Endodermal cell (in vitro differentiated cells): Measurements from ENCODE around the gene UNC5B. TPM values are rescaled to one million over a fixed set of nuclear protein-coding genes. Genes with fewer than 3 reads are reported as not detected.
A peak's percentile ranks its signal among the peaks of the same experiment; 100 is the strongest.
"Not testable (repeated sequence)": the region's sequence is repeated elsewhere in the genome, so short reads cannot be mapped to it uniquely, and the experiment has no call there.

Experiments used
- DNase-seq: peaks from one replicate; pipeline ENCODE4 v3.0.0-alpha.2; 2017
- H3K27ac ChIP-seq: 2 replicates; pipeline ENCODE4 v1.5.1; 2013; ENCODE audit warnings: mild to moderate bottlenecking, low read depth, low read length, moderate library complexity
- H3K27me3 ChIP-seq: 2 replicates; pipeline ENCODE4 v1.6.1; 2013; ENCODE audit warnings: mild to moderate bottlenecking, low read length, moderate library complexity; ENCODE audit not compliant: insufficient read depth, control insufficient read depth, poor library complexity, severe bottlenecking
- H3K36me3 ChIP-seq: 2 replicates; pipeline ENCODE4 v1.7.0; 2013; ENCODE audit warnings: mild to moderate bottlenecking, low read length, moderate library complexity; ENCODE audit not compliant: control insufficient read depth, insufficient read depth
- H3K4me1 ChIP-seq: one replicate; pipeline ENCODE4 v1.7.0; 2013; ENCODE audit warnings: low read length; ENCODE audit not compliant: control insufficient read depth, insufficient read depth
- H3K4me3 ChIP-seq: 2 replicates; pipeline ENCODE4 v1.5.1; 2013; ENCODE audit warnings: mild to moderate bottlenecking, low read length, moderate library complexity
- H3K9ac ChIP-seq: 2 replicates; pipeline ENCODE4 v1.6.1; 2013; ENCODE audit warnings: mild to moderate bottlenecking, low read length, moderate library complexity; ENCODE audit not compliant: poor library complexity, severe bottlenecking; ENCODE audit errors: extremely low read depth
- H3K9me3 ChIP-seq: 2 replicates; pipeline ENCODE4 v1.6.1; 2013; ENCODE audit warnings: mild to moderate bottlenecking, low read length, moderate library complexity; ENCODE audit not compliant: control insufficient read depth
- H3K27ac Mint-ChIP-seq: 2 replicates; pipeline ENCODE4 v1.8.0; 2020; ENCODE audit warnings: mixed read lengths
- H3K27me3 Mint-ChIP-seq: 2 replicates; pipeline ENCODE4 v1.8.0; 2021; ENCODE audit warnings: mild to moderate bottlenecking, mixed read lengths; ENCODE audit not compliant: insufficient read depth
- H3K36me3 Mint-ChIP-seq: 2 replicates; pipeline ENCODE4 v1.8.0; 2020; ENCODE audit warnings: low read depth, mixed read lengths
- H3K4me1 Mint-ChIP-seq: 2 replicates; pipeline ENCODE4 v1.8.0; 2020; ENCODE audit warnings: mixed read lengths
- H3K4me3 Mint-ChIP-seq: 2 replicates; pipeline ENCODE4 v1.8.0; 2020; ENCODE audit warnings: mild to moderate bottlenecking, moderate library complexity, mixed read lengths
- H3K9me3 Mint-ChIP-seq: 2 replicates; pipeline ENCODE4 v1.8.0; 2020; ENCODE audit warnings: mild to moderate bottlenecking, mixed read lengths
- WGBS, 2 experiments: methylation state at CpG; one replicate each; pipeline versions ENCODE4 v1.1.5 to v1.1.7; 2013; ENCODE audit warnings: missing lambda C conversion rate in 2 of 2, mixed read lengths in 1 of 2; ENCODE audit not compliant: insufficient coverage in 1 of 2, insufficient read length in 1 of 2; 5-methylcytosine and 5-hydroxymethylcytosine counted together
- total RNA-seq, 2 donors: library from RNA; stranded (reverse); fragmentation: NEBNext Ultra II Directional in 1 of 2; extraction: Animal tissue kit (Norgen Biotek cat#: 25700) in 1 of 2; gene quantifications; 2 replicates in 1 of 2; 3 replicates in 1 of 2; pipeline ENCODE4 v1.2.1, GENCODE V29; 2021
- TF ChIP-seq, protein P1 (sequence below): fragments of 200-600 bp; sonication (generic); conservative IDR thresholded peaks from 2 replicates; pipeline ENCODE4 v1.5.0; 2021; ENCODE audit warnings: antibody characterized with exemption, mild to moderate bottlenecking

UNC5B gene
- total RNA-seq, 2 donors from 2014 or later: 9.7 to 14.5 TPM

GRCh38 chr10:71217266-71218045, 5.1 kb downstream of the UNC5B start:
- H3K36me3 ChIP-seq: no peaks in the 10 kb centered on the region
- 2 to 3% methylated on average over 25 to 57 of the region's 57 CpGs for WGBS, 2 experiments
- Mint-ChIP-seq H3K27ac (peak overlapping the region; percentile 26), H3K4me1 (peaks cover 35% of the 10 kb centered on the region), H3K9me3 (no peaks in the 10 kb centered on the region), H3K36me3 (no peaks in the 10 kb centered on the region), H3K27me3 (peaks cover 39% of the 10 kb centered on the region), H3K4me3 (peak overlapping the region; percentile 60)
- no peak overlapping the region for H3K27ac ChIP-seq
- peaks cover 38% of the 10 kb centered on the region for H3K27me3 ChIP-seq
- peak overlapping the region; percentile 76 for H3K4me3 ChIP-seq
- H3K4me1 ChIP-seq: peaks cover 12% of the 10 kb centered on the region
- no peak overlapping the region for H3K9ac ChIP-seq
- DNase-seq: peak; percentile 89
- no peaks in the 10 kb centered on the region for H3K9me3 ChIP-seq
- TF ChIP-seq, protein P1, sequence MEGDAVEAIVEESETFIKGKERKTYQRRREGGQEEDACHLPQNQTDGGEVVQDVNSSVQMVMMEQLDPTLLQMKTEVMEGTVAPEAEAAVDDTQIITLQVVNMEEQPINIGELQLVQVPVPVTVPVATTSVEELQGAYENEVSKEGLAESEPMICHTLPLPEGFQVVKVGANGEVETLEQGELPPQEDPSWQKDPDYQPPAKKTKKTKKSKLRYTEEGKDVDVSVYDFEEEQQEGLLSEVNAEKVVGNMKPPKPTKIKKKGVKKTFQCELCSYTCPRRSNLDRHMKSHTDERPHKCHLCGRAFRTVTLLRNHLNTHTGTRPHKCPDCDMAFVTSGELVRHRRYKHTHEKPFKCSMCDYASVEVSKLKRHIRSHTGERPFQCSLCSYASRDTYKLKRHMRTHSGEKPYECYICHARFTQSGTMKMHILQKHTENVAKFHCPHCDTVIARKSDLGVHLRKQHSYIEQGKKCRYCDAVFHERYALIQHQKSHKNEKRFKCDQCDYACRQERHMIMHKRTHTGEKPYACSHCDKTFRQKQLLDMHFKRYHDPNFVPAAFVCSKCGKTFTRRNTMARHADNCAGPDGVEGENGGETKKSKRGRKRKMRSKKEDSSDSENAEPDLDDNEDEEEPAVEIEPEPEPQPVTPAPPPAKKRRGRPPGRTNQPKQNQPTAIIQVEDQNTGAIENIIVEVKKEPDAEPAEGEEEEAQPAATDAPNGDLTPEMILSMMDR: peak; percentile 22

DNA sequence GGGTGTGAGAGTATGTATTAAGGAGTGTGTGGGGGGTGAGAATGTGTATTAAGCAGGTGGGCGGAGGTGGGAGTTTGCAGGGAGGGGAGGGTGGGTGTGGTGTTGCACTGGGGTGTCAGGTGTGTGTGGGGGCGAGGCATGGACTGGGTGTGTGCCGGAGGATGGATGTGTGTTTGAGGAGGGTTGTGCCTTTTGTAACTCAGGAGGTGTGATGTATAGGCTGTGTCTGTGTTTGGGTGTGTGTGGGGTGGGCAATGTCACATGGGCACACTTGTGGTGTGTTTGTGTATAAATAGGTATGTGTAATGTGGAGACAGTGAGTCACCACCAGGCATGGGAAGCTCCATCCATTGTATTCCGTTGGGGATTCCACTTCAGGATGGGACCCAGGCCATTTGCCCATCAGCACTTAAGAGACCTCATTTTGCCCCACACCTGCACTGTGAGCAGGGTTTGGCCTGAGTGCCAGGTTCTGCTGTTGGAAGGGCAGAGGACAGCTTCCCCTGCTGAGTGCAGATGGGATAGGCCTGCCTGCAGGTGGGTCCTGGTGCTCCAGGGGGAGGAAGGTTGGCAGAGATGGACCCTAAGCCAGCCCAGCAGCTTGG, 5.8 kb downstream of the UNC5B start:
- no peak overlapping the region for H3K27ac Mint-ChIP-seq
- Histone ChIP-seq H3K36me3 (no peaks in the 10 kb centered on the region), H3K27ac (no peak overlapping the region), H3K9me3 (no peaks in the 10 kb centered on the region), H3K4me1 (peaks cover 16% of the 10 kb centered on the region), H3K27me3 (peaks cover 35% of the 10 kb centered on the region), H3K4me3 (peak overlapping the region; percentile 76), H3K9ac (no peak overlapping the region)
- TF ChIP-seq, protein P1: no peak
- H3K27me3 Mint-ChIP-seq: peaks cover 39% of the 10 kb centered on the region
- WGBS, 2 experiments: 55 to 100% methylated on average over 1 to 4 of the region's 4 CpGs
- no peaks in the 10 kb centered on the region for H3K36me3 Mint-ChIP-seq
- peaks cover 42% of the 10 kb centered on the region for H3K4me1 Mint-ChIP-seq
- DNase-seq: peak; percentile 70
- peak overlapping the region; percentile 60 for H3K4me3 Mint-ChIP-seq
- H3K9me3 Mint-ChIP-seq: no peaks in the 10 kb centered on the region

- 86 to 93% methylated on average over 3 to 5 of the region's 5 CpGs for WGBS, 2 experiments
- H3K36me3 ChIP-seq: no peaks in the 10 kb centered on the region
- H3K4me1 Mint-ChIP-seq: peaks cover 47% of the 10 kb centered on the region
- H3K4me1 ChIP-seq: peaks cover 19% of the 10 kb centered on the region
- H3K36me3 Mint-ChIP-seq: no peaks in the 10 kb centered on the region
- H3K9me3 Mint-ChIP-seq: no peaks in the 10 kb centered on the region
- DNase-seq: no peak
- no peak overlapping the region for H3K27ac ChIP-seq
- no peaks in the 10 kb centered on the region for H3K9me3 ChIP-seq
- no peak overlapping the region for H3K4me3 Mint-ChIP-seq
- peaks cover 33% of the 10 kb centered on the region for H3K27me3 ChIP-seq
- TF ChIP-seq, protein P1: no peak
- H3K4me3 ChIP-seq: no peak overlapping the region
- no peak overlapping the region for H3K27ac Mint-ChIP-seq
- H3K27me3 Mint-ChIP-seq: peaks cover 38% of the 10 kb centered on the region
- H3K9ac ChIP-seq: no peak overlapping the region
These were observed 6.3 kb downstream of the UNC5B start for GRCh38 chr10:71218651-71219050.

GRCh38 chr10:71219236-71219917, 7.0 kb downstream of the UNC5B start:
- peak; percentile 39 for DNase-seq
- Histone ChIP-seq H3K4me1 (peaks cover 17% of the 10 kb centered on the region), H3K27me3 (peaks cover 26% of the 10 kb centered on the region)
- H3K9me3 ChIP-seq, H3K36me3 Mint-ChIP-seq, H3K36me3 ChIP-seq, H3K27ac Mint-ChIP-seq, H3K4me3 ChIP-seq, H3K27ac ChIP-seq, H3K9me3 Mint-ChIP-seq, H3K9ac ChIP-seq, H3K4me3 Mint-ChIP-seq: not testable (repeated sequence)
- peaks cover 45% of the 10 kb centered on the region for H3K4me1 Mint-ChIP-seq
- 87 to 92% methylated on average over 5 to 7 of the region's 7 CpGs for WGBS, 2 experiments
- H3K27me3 Mint-ChIP-seq: peaks cover 31% of the 10 kb centered on the region
